Neuronal stem cell (in vitro differentiated cells): Measurements from ENCODE around the gene CRACR2B.
A peak's percentile ranks its signal among the peaks of the same experiment; 100 is the strongest.

ENCODE experiments used
- DNase-seq: peaks from one replicate; pipeline ENCODE4 v3.0.0-alpha.2; 2013; ENCODE audit warnings: low spot score
- H2AFZ ChIP-seq: one replicate; pipeline ENCODE4 v1.6.1; 2013; ENCODE audit warnings: mild to moderate bottlenecking, low read length, inconsistent platforms
- H2AK5ac ChIP-seq: 2 replicates; pipeline ENCODE4 v1.6.1; 2013; ENCODE audit warnings: low read depth, mild to moderate bottlenecking, inconsistent platforms, low read length, moderate library complexity, mixed read lengths
- H2BK120ac ChIP-seq: 2 replicates; pipeline ENCODE4 v1.6.1; 2013; ENCODE audit warnings: low read depth, mild to moderate bottlenecking, inconsistent platforms, low read length, moderate library complexity, mixed read lengths
- H2BK12ac ChIP-seq: one replicate; pipeline ENCODE4 v1.6.1; 2013; ENCODE audit warnings: low read length, inconsistent platforms
- H2BK15ac ChIP-seq: 2 replicates; pipeline ENCODE4 v1.6.1; 2013; ENCODE audit warnings: mild to moderate bottlenecking, low read length, inconsistent platforms, mixed read lengths
- H2BK5ac ChIP-seq: one replicate; pipeline ENCODE4 v1.6.1; 2013; ENCODE audit warnings: inconsistent platforms, mild to moderate bottlenecking, low read length, moderate library complexity
- H3K14ac ChIP-seq: one replicate; pipeline ENCODE4 v1.6.1; 2013; ENCODE audit warnings: low read length, inconsistent platforms
- H3K18ac ChIP-seq: 2 replicates; pipeline ENCODE4 v1.6.1; 2013; ENCODE audit warnings: low read length, inconsistent platforms
- H3K23ac ChIP-seq: 2 replicates; pipeline ENCODE4 v1.6.1; 2013; ENCODE audit warnings: low read depth, mild to moderate bottlenecking, mixed read lengths, low read length, inconsistent platforms; ENCODE audit not compliant: poor library complexity
- H3K27ac ChIP-seq: replicated peaks from 3 replicates; pipeline ENCODE4 v1.5.1; 2013; ENCODE audit warnings: low read length, inconsistent platforms
- H3K27me3 ChIP-seq, 3 experiments: 2 replicates each; pipeline ENCODE4 v1.6.1; 2013; ENCODE audit warnings: low read length in 3 of 3, mild to moderate bottlenecking in 2 of 3, inconsistent platforms in 1 of 3, low read depth in 1 of 3, mixed read lengths in 1 of 3, moderate library complexity in 1 of 3; ENCODE audit not compliant: control insufficient read depth in 3 of 3, insufficient read depth in 3 of 3
- H3K36me3 ChIP-seq, 2 donors: replicated peaks in 1 of 2; 2 replicates each; pipeline ENCODE4 v1.6.1; 2013; ENCODE audit warnings: low read length in 2 of 2; ENCODE audit not compliant: control insufficient read depth in 2 of 2, insufficient read depth in 2 of 2
- H3K4ac ChIP-seq: 2 replicates; pipeline ENCODE4 v1.6.1; 2013; ENCODE audit warnings: inconsistent platforms, mild to moderate bottlenecking, low read length, moderate library complexity
- H3K4me1 ChIP-seq, 2 donors: 1 replicate in 1 of 2; 2 replicates in 1 of 2; pipeline ENCODE4 v1.6.1; 2013; ENCODE audit warnings: low read length in 2 of 2, low read depth in 1 of 2; ENCODE audit not compliant: control insufficient read depth in 2 of 2, insufficient read depth in 1 of 2
- H3K4me2 ChIP-seq: one replicate; pipeline ENCODE4 v1.6.1; 2013; ENCODE audit warnings: mild to moderate bottlenecking, low read length, inconsistent platforms; ENCODE audit not compliant: insufficient read depth, poor library complexity, severe bottlenecking
- H3K4me3 ChIP-seq, 2 donors: 2 replicates each; pipeline ENCODE4 v1.5.1; 2013; ENCODE audit warnings: low read length in 2 of 2, mild to moderate bottlenecking in 2 of 2, inconsistent platforms in 1 of 2, moderate library complexity in 1 of 2
- H3K79me1 ChIP-seq: one replicate; pipeline ENCODE4 v1.6.1; 2013; ENCODE audit warnings: low read depth, mild to moderate bottlenecking, inconsistent platforms, low read length, moderate library complexity
- H3K9ac ChIP-seq: one replicate; pipeline ENCODE4 v1.6.1; 2013; ENCODE audit warnings: mild to moderate bottlenecking, low read depth, low read length, inconsistent platforms; ENCODE audit not compliant: poor library complexity
- H3K9me3 ChIP-seq, 2 donors: replicated peaks in 1 of 2; 2 replicates each; pipeline versions ENCODE3 to v1.6.1; 2013; ENCODE audit warnings: low read length in 2 of 2, mild to moderate bottlenecking in 2 of 2, inconsistent platforms in 1 of 2, low read depth in 1 of 2, mixed read lengths in 1 of 2, moderate library complexity in 1 of 2; ENCODE audit not compliant: control insufficient read depth in 2 of 2, insufficient read depth in 1 of 2
- H4K8ac ChIP-seq: one replicate; pipeline ENCODE4 v1.6.1; 2013; ENCODE audit warnings: low read depth, mild to moderate bottlenecking, inconsistent platforms, low read length, moderate library complexity
- H4K91ac ChIP-seq: one replicate; pipeline ENCODE4 v1.6.1; 2013; ENCODE audit warnings: low read length, low read depth, mild to moderate bottlenecking, inconsistent platforms; ENCODE audit not compliant: poor library complexity
- WGBS, 2 donors: extraction: QIAGEN DNeasy Blood & Tissue Kit; methylation state at CpG; one replicate each; pipeline ENCODE4 v1.1.7; 2013; ENCODE audit warnings: missing lambda C conversion rate in 2 of 2, mixed read lengths in 1 of 2; ENCODE audit not compliant: insufficient read length in 2 of 2, insufficient replicate concordance in 1 of 2; ENCODE audit errors: extremely low coverage in 2 of 2; 5-methylcytosine and 5-hydroxymethylcytosine counted together

Gene CRACR2B

GRCh38 chr11:787084-787675 lies 40.5 kb upstream of the CRACR2B start:
- peaks cover 12 to 13% of the 10 kb centered on the region in 2 donors for H3K4me1 ChIP-seq
- no peaks in the 10 kb centered on the region for H3K9me3 ChIP-seq
- peak overlapping the region; percentile 94 for H2AK5ac ChIP-seq
- H4K91ac ChIP-seq = no peak overlapping the region
- no peak overlapping the region for H2BK5ac ChIP-seq
- no peak overlapping the region for H2BK15ac ChIP-seq
- peak overlapping the region; percentile 43 for H4K8ac ChIP-seq
- H3K36me3 ChIP-seq = peaks cover 3 to 13% of the 10 kb centered on the region in 2 donors
- peaks cover 6% of the 10 kb centered on the region for H3K79me1 ChIP-seq
- no peak overlapping the region for H3K4me2 ChIP-seq
- H2AFZ ChIP-seq = no peak overlapping the region
- peak overlapping the region; percentile 91 for H3K23ac ChIP-seq
- H3K27me3 ChIP-seq = no peaks in the 10 kb centered on the region
- no peak overlapping the region for H3K27ac ChIP-seq
- H3K9ac ChIP-seq = peak overlapping the region; percentile 70
- DNase-seq = no peak
- H2BK12ac ChIP-seq = no peak overlapping the region
- H3K14ac ChIP-seq = no peak overlapping the region
- no peak overlapping the region for H3K4me3 ChIP-seq
- no peak overlapping the region for H3K18ac ChIP-seq
- no peak overlapping the region for H2BK120ac ChIP-seq
- no CpG with 5 or more reads among the region's 24 CpGs for WGBS, 2 donors
- H3K4ac ChIP-seq = no peak overlapping the region

GRCh38 chr11:788009-788640 lies 39.6 kb upstream of the CRACR2B start:
- Histone ChIP-seq H3K36me3 (peaks cover 3 to 22% of the 10 kb centered on the region in 2 donors), H3K4me2 (no peak overlapping the region), H3K79me1 (peaks cover 4% of the 10 kb centered on the region), H3K23ac (no peak overlapping the region), H2BK120ac (no peak overlapping the region), H2AK5ac (no peak overlapping the region), H2BK15ac (no peak overlapping the region), H3K14ac (peak overlapping the region; percentile 21), H4K8ac (no peak overlapping the region), H2AFZ (no peak overlapping the region), H4K91ac (no peak overlapping the region), H3K9me3 (no peaks in the 10 kb centered on the region), H3K18ac (no peak overlapping the region), H3K27me3 (no peaks in the 10 kb centered on the region), H2BK5ac (no peak overlapping the region), H3K9ac (no peak overlapping the region), H3K4me1 (peaks cover 12 to 13% of the 10 kb centered on the region in 2 donors), H3K27ac (no peak overlapping the region), H3K4ac (no peak overlapping the region), H3K4me3 (no peak overlapping the region), H2BK12ac (no peak overlapping the region)
- no CpG with 5 or more reads among the region's 28 CpGs for WGBS, 2 donors
- DNase-seq = no peak

GRCh38 chr11:788953-789940 lies 38.5 kb upstream of the CRACR2B start:
- Histone ChIP-seq H4K91ac (no peak overlapping the region), H2AFZ (no peak overlapping the region), H3K36me3 (peaks cover 13 to 33% of the 10 kb centered on the region in 2 donors), H2AK5ac (peak overlapping the region; percentile 24), H3K23ac (peak overlapping the region; percentile 25), H3K14ac (peak overlapping the region; percentile 75), H3K4me1 (peaks cover 8 to 11% of the 10 kb centered on the region in 2 donors), H3K4ac (no peak overlapping the region), H3K18ac (peak overlapping the region; percentile 87), H3K27me3 (no peaks in the 10 kb centered on the region), H3K9me3 (no peaks in the 10 kb centered on the region), H4K8ac (no peak overlapping the region), H2BK15ac (no peak overlapping the region), H2BK12ac (no peak overlapping the region), H3K4me2 (peak overlapping the region; percentile 56), H2BK5ac (no peak overlapping the region), H3K27ac (no peak overlapping the region), H3K9ac (no peak overlapping the region), H3K4me3 (peak overlapping the region in 1 of 2 donors; percentile 72), H3K79me1 (peaks cover 7% of the 10 kb centered on the region), H2BK120ac (no peak overlapping the region)
- no peak for DNase-seq
- no CpG with 5 or more reads among the region's 31 CpGs for WGBS, 2 donors
